Measurements from ENCODE around the gene ACSF2.

GRCh38 chr17:50445730-50446325, 19.8 kb downstream of the ACSF2 start:
- TF ChIP-seq POLR2AphosphoS5 (IDR thresholded peaks at IDR 0.05; ENCODE audit: borderline replicate concordance, low read depth, low read length) = no peak
- TF ChIP-seq EZH2 (IDR thresholded peaks at IDR 0.05) = no peak

Data from SK-N-MC (cell line).